ENCODE data around the gene ASGR1.

GRCh38 chr17:7176841-7177190 is 2.4 kb downstream of the ASGR1 start:
- TF ChIP-seq, protein P1, sequence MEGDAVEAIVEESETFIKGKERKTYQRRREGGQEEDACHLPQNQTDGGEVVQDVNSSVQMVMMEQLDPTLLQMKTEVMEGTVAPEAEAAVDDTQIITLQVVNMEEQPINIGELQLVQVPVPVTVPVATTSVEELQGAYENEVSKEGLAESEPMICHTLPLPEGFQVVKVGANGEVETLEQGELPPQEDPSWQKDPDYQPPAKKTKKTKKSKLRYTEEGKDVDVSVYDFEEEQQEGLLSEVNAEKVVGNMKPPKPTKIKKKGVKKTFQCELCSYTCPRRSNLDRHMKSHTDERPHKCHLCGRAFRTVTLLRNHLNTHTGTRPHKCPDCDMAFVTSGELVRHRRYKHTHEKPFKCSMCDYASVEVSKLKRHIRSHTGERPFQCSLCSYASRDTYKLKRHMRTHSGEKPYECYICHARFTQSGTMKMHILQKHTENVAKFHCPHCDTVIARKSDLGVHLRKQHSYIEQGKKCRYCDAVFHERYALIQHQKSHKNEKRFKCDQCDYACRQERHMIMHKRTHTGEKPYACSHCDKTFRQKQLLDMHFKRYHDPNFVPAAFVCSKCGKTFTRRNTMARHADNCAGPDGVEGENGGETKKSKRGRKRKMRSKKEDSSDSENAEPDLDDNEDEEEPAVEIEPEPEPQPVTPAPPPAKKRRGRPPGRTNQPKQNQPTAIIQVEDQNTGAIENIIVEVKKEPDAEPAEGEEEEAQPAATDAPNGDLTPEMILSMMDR (IDR thresholded peaks at IDR 0.05) = no peak
- TF ChIP-seq EP300 (IDR thresholded peaks at IDR 0.05) = no peak
